ENCODE data around the gene LRMDA. TPM values are rescaled to one million over a fixed set of nuclear protein-coding genes. Genes with fewer than 3 reads are reported as not detected.

LRMDA gene
- total and polyA plus RNA-seq, 10 of the 15 experiments (the other 5 are each of a cell fraction or from before 2014, with no cell fraction given): 0.07 to 0.54 (median 0.29) TPM; not detected in 4

GRCh38 chr10:76015245-76015644 is 583.8 kb downstream of the LRMDA start:
- no peaks in the 10 kb centered on the region for H3K9me3 ChIP-seq (replicated peaks; ENCODE audit: control insufficient read depth, insufficient read depth, low read length)
- H3K27me3 ChIP-seq (replicated peaks in 1 of 2; ENCODE audit: control insufficient read depth in 2 of 2, insufficient read depth in 2 of 2, low read length in 1 of 2): no peaks in the 10 kb centered on the region
- SMC1A ChIA-PET (ENCODE audit: uncharacterized antibody, unreplicated experiment): interaction anchor here (1.2 to 1.8 kb wide), 2 partner anchors 13 to 18 kb away, joined by 3 to 5 read pairs; no protein-coding TSS in a partner anchor
- BruUV-seq (replicated peaks): no TSS peak
- H3K79me2 ChIP-seq (ENCODE audit: control insufficient read depth, insufficient read depth, low read length): no peaks in the 10 kb centered on the region
- H2AFZ ChIP-seq (ENCODE audit: control insufficient read depth, low read depth, low read length): no peak overlapping the region
- no peak overlapping the region for H3K27ac ChIP-seq (ENCODE audit: control insufficient read depth, insufficient read depth)
- no peak for ATAC-seq
- WGBS (ENCODE audit: insufficient coverage, insufficient replicate concordance, low lambda C conversion rate, missing lambda C conversion rate): 10% methylated on average over 5 of the region's 5 CpGs
- intact Hi-C loops (cut with micrococcal nuclease; ENCODE audit: unreplicated experiment) (no loop called here), in situ Hi-C loops (cut with MboI) (no loop called here)
- no peak for DNase-seq (ENCODE audit: low read depth, low spot score)
- CTCF ChIA-PET: no interaction called here
- FAIRE-seq: no peak
- no peak overlapping the region for H3K4me3 ChIP-seq
- H3K4me1 ChIP-seq (ENCODE audit: control insufficient read depth, insufficient read depth, low read length): no peaks in the 10 kb centered on the region
- POLR2A ChIA-PET: no interaction called here
- RAD21 ChIA-PET (ENCODE audit: unreplicated experiment): no interaction called here
- no peak overlapping the region for H3K4me2 ChIP-seq (ENCODE audit: control insufficient read depth, insufficient read depth)
- no peaks in the 10 kb centered on the region for H3K36me3 ChIP-seq (ENCODE audit: control insufficient read depth in 2 of 2, insufficient read depth in 2 of 2, low read length in 1 of 2)
- H4K20me1 ChIP-seq (ENCODE audit: control insufficient read depth, insufficient read depth): no peaks in the 10 kb centered on the region
- TF ChIP-seq BCL11A (IDR thresholded peaks at IDR 0.05; ENCODE audit: low read depth, low read length) (no peak), HSF1 (IDR thresholded peaks at IDR 0.05; ENCODE audit: low read depth, low read length) (no peak), SMAD1 (IDR thresholded peaks at IDR 0.05; ENCODE audit: low read depth, partially characterized antibody) (no peak), MTA2 (IDR thresholded peaks at IDR 0.05; ENCODE audit: low read depth) (no peak), WRNIP1 (IDR thresholded peaks at IDR 0.05; ENCODE audit: borderline replicate concordance, low read depth, low read length) (no peak), IRF3 (IDR thresholded peaks at IDR 0.05) (no peak), ESRRA (IDR thresholded peaks at IDR 0.05; ENCODE audit: low read length) (no peak), MEF2A (IDR thresholded peaks at IDR 0.05; ENCODE audit: insufficient read depth, low read depth, low read length) (no peak), ZNF622 (IDR thresholded peaks at IDR 0.05) (no peak), ZBTB33 (IDR thresholded peaks at IDR 0.05) (no peak), ELK1 (IDR thresholded peaks at IDR 0.05; ENCODE audit: low read depth, low read length) (no peak), MYB (IDR thresholded peaks at IDR 0.05; ENCODE audit: borderline replicate concordance, low read depth, low read length) (no peak)
- no peak overlapping the region for H3K9ac ChIP-seq (ENCODE audit: control insufficient read depth, insufficient read depth, low read length)

Data from GM12878 (cell line).